Uterus (tissue), 2 donors: Measurements from ENCODE around the gene PGLYRP3.

ENCODE experiments used
- CTCF ChIP-seq, 4 experiments: fragments of 200-600 bp in 2 of 4; fragments of 450-650 bp in 2 of 4; sonication (generic) in 2 of 4; IDR thresholded peaks; one replicate each; pipeline ENCODE4 v1.5.1; 2016 to 2019; ENCODE audit warnings: antibody characterized with exemption in 4 of 4, mild to moderate bottlenecking in 2 of 4, moderate library complexity in 1 of 4
- POLR2A ChIP-seq, 2 donors: fragments of 450-650 bp; IDR thresholded peaks; one replicate each; pipeline ENCODE4 v1.6.1; 2016; ENCODE audit warnings: antibody characterized with exemption in 2 of 2, mild to moderate bottlenecking in 1 of 2, moderate library complexity in 1 of 2

- TF ChIP-seq CTCF (IDR thresholded peaks at IDR 0.05) (no peak), POLR2A (IDR thresholded peaks at IDR 0.05) (no peak)
Measured at GRCh38 chr1:153344718-153345025, 31.9 kb upstream of the PGLYRP3 start.
